ENCODE results near the gene DRG2. TPM values are rescaled to one million over a fixed set of nuclear protein-coding genes. Genes with fewer than 3 reads are reported as not detected.
A peak's percentile ranks its signal among the peaks of the same experiment; 100 is the strongest.

Gene DRG2
- total RNA-seq, 1 donor from 2014 or later, result 50.1 TPM

GRCh38 chr17:18074566-18075272, 13.0 kb upstream of the DRG2 start:
- DNase-seq (ENCODE audit: extremely low read depth, low read depth, low spot score), result no peak

DNA sequence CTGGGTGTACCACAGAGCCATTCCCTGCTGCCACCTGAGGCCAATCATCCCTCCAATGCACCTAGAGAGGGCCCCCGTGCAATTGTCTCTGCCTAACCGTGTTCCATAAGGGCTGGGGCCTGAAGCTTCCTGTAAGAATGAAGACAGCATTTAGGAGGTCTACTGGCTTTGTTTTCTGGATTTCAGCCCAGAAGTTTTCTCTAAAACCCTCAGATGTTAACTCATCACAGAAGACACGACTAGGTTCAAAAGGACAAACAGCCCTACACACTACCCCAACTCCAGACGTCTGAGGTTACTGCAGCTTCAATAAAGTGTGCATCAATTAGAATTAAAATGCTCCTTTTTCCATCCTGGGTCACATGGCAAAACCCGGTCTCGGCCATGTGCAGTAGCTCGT, 10.8 kb upstream of the DRG2 start:
- DNase-seq (ENCODE audit: extremely low read depth, low read depth, low spot score), result no peak

DNA sequence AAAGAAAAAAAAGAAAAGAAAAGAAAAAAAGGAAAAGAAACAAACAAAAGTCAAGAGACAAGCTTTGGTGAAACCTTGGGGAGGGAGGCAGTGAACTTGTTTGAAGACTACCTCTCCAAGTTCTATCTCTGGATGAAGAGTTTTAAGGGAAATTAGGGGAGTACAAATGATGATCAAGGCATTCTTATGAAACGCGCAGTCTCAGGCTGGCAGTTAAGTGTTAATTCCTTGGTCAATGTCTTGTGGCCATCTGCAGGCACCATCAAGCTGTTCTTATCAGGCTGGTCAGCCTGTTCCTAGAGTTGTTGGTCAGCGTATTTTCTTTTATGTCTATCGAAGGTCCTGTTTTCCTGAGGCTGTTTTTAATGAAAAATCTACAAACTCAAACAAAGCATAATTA, 8.2 kb upstream of the DRG2 start:
- no peak for DNase-seq (ENCODE audit: extremely low read depth, low read depth, low spot score)

GRCh38 chr17:18084256-18084655, 3.5 kb upstream of the DRG2 start:
- DNase-seq (ENCODE audit: extremely low read depth, low read depth, low spot score), result no peak

DNA sequence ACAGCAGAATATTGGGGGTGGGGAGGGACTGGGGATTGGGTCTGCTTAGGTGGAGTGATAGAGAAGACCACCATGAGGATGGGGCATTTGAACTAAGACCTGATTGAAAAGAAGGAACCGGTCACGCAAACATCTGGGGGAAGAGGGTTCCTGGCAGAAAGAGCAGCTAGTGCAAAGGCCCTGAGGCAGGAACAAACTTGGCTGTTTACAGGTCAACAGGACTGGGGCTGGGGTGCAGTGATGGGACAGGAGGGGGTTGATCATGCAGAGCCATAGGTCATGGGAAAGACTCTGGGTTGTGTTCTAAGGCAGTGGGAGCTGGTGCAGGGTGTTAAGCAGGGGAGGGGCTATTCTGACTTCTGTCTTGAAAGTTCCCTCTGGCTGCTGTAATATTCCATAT, 1.9 kb downstream of the DRG2 start:
- no peak for DNase-seq (ENCODE audit: extremely low read depth, low read depth, low spot score)

DNA sequence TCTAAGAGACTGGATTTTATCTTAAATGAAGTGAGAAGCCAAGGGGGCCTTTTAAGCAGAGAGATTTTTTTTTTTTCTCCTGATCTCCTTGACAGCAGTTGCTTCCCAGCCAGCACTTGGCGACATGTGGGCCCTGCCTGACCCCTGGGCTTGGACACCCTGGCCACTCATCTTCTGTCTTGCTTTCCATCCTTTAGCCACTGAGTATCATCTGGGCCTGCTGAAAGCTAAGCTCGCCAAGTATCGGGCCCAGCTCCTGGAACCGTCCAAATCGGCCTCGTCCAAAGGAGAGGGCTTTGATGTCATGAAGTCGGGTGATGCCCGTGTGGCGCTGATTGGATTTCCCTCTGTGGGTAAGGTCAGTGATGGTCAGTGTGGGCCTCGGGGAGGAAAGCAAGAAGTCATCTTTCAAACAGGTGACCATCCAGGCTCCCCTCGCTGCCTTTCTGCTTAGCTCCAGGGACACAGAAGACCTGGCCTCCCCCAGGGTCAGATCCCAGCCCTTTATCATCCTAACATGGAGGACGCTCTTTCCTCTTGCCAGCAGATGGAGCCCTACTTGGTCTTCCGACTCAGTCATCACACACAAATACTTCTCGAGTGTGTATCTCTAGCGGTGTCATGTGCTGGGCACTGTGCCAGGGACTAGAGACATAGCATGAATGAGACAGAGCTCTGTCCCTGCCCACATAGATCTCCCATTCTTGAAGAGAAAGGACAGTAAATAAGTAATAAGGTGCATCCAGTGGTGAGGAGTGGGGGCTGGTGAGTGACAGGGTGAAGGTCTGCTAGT, 6.1 kb downstream of the DRG2 start:
- DNase-seq (ENCODE audit: extremely low read depth, low read depth, low spot score), result peak; percentile 51

DNA sequence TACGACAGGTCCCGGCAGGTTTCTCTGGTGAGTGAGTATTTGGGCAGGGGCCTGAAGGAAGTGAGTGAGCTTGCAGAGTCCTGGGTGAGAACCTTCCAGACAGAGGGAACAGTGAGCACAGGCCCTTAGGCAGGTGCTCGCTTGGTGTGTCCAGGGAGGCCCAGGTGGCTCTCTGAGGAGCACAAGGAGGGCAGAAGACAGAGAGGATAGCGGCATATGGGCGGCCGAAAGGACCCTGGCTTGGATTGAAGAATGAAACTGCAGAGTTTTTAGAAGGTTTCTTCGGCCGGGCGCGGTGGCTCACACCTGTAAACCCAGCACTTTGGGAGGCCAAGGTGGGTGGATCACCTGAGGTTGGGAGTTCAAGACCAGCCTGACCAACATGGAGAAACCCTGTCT, 6.7 kb downstream of the DRG2 start:
- DNase-seq (ENCODE audit: extremely low read depth, low read depth, low spot score), result no peak

GRCh38 chr17:18099516-18099915, 11.8 kb downstream of the DRG2 start:
- DNase-seq (ENCODE audit: extremely low read depth, low read depth, low spot score), result no peak

- no peak for DNase-seq (ENCODE audit: extremely low read depth, low read depth, low spot score)
Measured at GRCh38 chr17:18100616-18101015, 12.9 kb downstream of the DRG2 start.

DNA sequence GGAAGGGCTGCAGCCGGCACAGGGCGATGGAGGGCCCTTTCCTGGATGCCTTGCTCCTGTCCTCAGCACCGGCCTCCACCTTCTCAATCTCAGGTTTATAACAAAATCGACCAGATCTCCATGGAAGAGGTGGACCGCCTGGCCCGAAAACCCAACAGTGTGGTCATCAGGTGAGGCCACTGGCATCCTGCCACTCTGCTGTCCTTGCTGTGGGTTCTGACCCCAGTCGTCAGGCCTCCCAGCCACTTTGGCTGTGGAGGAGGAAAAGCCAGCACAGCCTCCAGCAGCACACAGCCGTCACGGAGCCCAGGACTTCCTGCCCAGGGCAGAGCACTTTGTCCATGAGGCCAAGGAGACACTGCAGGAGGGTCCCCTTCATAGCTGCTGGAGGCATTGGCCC, 14.1 kb downstream of the DRG2 start:
- no peak for DNase-seq (ENCODE audit: extremely low read depth, low read depth, low spot score)

- DNase-seq (ENCODE audit: extremely low read depth, low read depth, low spot score), result no peak
Measured at GRCh38 chr17:18102640-18103039, 14.9 kb downstream of the DRG2 start.

DNA sequence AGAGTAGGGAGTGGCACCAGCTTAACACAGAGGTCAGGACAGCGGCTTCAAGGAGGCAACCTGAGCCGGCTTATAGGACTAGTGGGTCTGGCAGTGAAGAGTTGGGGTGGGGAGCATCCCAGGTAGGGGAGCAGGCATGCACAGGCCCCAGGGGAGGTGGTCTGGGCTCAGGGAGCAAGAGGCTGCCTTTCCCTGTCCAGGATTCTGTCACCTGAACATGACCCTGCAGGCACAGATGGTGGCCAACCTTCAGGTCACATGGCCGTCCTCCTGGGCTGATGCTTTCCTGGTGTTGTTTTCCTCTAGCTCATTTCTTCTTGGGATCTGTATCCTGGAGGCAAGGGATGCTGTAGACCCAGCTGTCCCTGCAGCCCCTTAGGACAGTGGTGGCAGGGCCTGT, 17.3 kb downstream of the DRG2 start:
- DNase-seq (ENCODE audit: extremely low read depth, low read depth, low spot score), result no peak

- no peak for DNase-seq (ENCODE audit: extremely low read depth, low read depth, low spot score)
Measured at GRCh38 chr17:18105595-18105994, 17.8 kb downstream of the DRG2 start.

DNA sequence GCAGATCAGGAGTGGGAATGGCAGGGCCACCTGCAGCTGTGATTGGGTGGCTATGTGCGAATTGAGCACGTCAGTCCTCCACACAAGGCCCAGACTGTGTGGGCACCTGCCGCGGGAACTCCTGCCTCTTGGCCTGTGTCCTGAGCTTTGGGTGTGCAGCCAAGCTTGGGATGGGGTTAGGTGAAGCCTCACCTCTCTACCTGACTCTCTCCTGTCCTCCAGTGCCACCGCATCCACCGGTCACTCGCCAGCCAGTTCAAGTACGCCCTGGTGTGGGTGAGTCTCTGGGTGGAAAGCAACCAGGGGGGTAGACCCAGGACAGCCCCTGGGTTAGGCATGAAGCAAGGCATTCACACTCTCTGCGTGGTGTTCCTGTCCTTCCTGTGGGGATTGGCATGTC, 18.5 kb downstream of the DRG2 start:
- DNase-seq (ENCODE audit: extremely low read depth, low read depth, low spot score), result no peak

- DNase-seq (ENCODE audit: extremely low read depth, low read depth, low spot score), result no peak
Measured at GRCh38 chr17:18107061-18107790, 19.5 kb downstream of the DRG2 start.

- no peak for DNase-seq (ENCODE audit: extremely low read depth, low read depth, low spot score)
Measured at GRCh38 chr17:18107971-18108370, 20.2 kb downstream of the DRG2 start.

DNA sequence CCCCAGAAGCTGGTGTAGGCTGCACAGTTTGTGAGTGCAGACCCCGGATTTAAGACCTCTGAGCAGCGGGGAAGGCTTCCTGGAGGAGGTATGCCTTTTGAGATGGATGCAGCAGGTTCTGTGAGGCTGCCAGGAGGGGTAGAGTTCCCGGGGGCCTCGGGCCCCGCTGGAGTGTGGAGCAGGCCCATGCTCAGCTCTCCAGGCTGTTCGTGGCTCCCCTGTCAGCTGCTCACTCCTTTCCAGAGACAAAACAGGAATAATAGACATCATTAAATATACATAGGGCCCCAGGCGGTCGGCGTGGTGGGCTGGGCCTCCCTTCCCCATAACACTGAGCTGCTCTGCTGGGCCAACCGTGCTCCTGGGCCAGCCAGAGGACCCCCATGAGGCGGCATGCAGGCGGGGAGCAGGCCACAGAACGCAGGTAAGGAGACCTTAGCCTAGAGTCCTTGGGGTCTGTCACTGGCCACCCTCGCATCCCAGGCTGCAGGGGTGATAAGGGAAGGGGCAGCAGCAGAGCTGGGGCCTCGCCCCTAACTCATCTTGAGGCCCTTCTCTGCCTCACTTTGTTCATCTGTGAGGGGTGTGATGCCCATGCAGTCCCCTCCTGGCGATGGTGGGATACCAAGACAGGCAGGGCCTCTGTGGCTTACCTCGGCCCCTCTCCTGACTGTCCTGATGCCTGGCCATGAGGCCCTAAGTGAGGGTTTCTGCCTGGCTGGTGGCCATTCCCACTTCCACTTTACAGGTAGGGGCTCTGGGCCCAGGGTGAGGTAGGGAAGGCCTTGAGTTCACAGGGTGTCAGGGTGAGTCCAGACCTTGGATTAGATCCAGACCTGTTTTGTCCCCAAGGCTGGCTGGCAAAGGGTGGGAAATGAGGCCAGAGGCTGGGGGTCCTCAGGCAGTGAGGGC, 20.9 kb downstream of the DRG2 start, which contains the start of gene MYO15A:
Gene MYO15A (plus strand): TSS at position 356 of the 912 bp plus-strand sequence. CDS start 10,045 bp downstream, outside the sequence.
- DNase-seq (ENCODE audit: extremely low read depth, low read depth, low spot score), result no peak

DNA sequence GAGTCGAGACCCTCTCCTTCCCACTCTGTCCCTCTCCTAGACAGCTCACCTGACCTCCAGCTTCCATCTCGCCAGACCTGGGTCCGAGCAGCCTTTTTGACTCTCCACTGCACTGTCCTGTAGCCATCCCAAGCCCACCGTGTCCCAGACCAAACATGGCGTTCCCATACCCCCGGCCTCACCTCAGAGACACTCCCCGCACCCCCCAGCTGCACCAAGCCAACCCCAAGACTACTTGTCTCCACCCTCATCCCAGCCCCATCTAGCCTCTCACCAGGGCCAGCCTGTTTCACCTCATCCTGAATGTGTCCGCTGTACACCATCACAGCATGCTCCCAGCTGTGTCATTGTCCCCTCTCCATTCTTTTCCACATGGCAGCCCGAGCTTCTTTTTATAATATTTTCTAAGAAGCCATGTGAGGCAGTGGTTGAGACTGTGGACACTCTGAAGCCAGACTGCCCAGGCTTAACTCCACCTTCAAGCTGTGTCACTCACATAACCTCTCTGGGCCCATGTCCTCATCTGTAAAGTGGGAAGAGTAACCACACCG, 22.3 kb downstream of the DRG2 start:
- no peak for DNase-seq (ENCODE audit: extremely low read depth, low read depth, low spot score)

GRCh38 chr17:18110636-18111145, 22.9 kb downstream of the DRG2 start:
- no peak for DNase-seq (ENCODE audit: extremely low read depth, low read depth, low spot score)

All from glomerular endothelial cell (primary cell).